ENCODE data around the gene ABR. TPM values are rescaled to one million over a fixed set of nuclear protein-coding genes. Genes with fewer than 3 reads are reported as not detected.

The ABR gene
- total and polyA plus RNA-seq, 3 donors from 2014 or later: 30.6 to 52.7 (median 42.1) TPM

GRCh38 chr17:1090465-1091189 lies 89.2 kb downstream of the ABR start:
- H3K9me3 ChIP-seq: no peaks in the 10 kb centered on the region
- no peaks in the 10 kb centered on the region for H3K27me3 ChIP-seq
- no peak for TF ChIP-seq POLR2A (IDR thresholded peaks at IDR 0.05)
- TF ChIP-seq CTCF (IDR thresholded peaks at IDR 0.05): no peak
- H3K4me3 ChIP-seq: no peak overlapping the region
- H3K36me3 ChIP-seq (ENCODE audit: low read depth, missing control alignments): no peaks in the 10 kb centered on the region
- WGBS, 2 donors: 70 to 71% methylated on average over 16 to 19 of the region's 19 CpGs
- peak overlapping the region in 1 of 2 donors; percentile 30 for H3K27ac ChIP-seq
- intact Hi-C loops (cut with DNase I; ENCODE audit: low total_unique reads): no loop called here
- no peak for DNase-seq
- peaks cover 6% of the 10 kb centered on the region for H3K4me1 ChIP-seq

GRCh38 chr17:1089915-1090314 lies 89.9 kb downstream of the ABR start:
- Histone ChIP-seq H3K9me3 (no peaks in the 10 kb centered on the region), H3K27ac (peak overlapping the region in 1 of 2 donors; percentile 30), H3K36me3 (ENCODE audit: low read depth, missing control alignments) (no peaks in the 10 kb centered on the region), H3K4me3 (no peak overlapping the region), H3K4me1 (peaks cover 6% of the 10 kb centered on the region), H3K27me3 (no peaks in the 10 kb centered on the region)
- intact Hi-C loops (cut with DNase I; ENCODE audit: low total_unique reads): no loop called here
- DNase-seq: peak; percentile 64
- 57 to 65% methylated on average over 13 of the region's 13 CpGs for WGBS, 2 donors
- no peak for TF ChIP-seq CTCF (IDR thresholded peaks at IDR 0.05)
- TF ChIP-seq POLR2A (IDR thresholded peaks at IDR 0.05): no peak

GRCh38 chr17:1087381-1088241 lies 92.2 kb downstream of the ABR start:
- no peak for TF ChIP-seq POLR2A (IDR thresholded peaks at IDR 0.05)
- no peak for TF ChIP-seq CTCF (IDR thresholded peaks at IDR 0.05)
- no peaks in the 10 kb centered on the region for H3K27me3 ChIP-seq
- H3K4me3 ChIP-seq: no peak overlapping the region
- intact Hi-C loops (cut with DNase I; ENCODE audit: low total_unique reads): no loop called here
- WGBS, 2 donors: 61 to 70% methylated on average over 26 to 35 of the region's 35 CpGs
- no peak overlapping the region for H3K27ac ChIP-seq
- peaks cover 6% of the 10 kb centered on the region for H3K4me1 ChIP-seq
- H3K36me3 ChIP-seq (ENCODE audit: low read depth, missing control alignments): no peaks in the 10 kb centered on the region
- DNase-seq: peak; percentile 39
- no peaks in the 10 kb centered on the region for H3K9me3 ChIP-seq

- intact Hi-C loops (cut with DNase I; ENCODE audit: low total_unique reads): no loop called here
- no peak for TF ChIP-seq POLR2A (IDR thresholded peaks at IDR 0.05)
- TF ChIP-seq CTCF (IDR thresholded peaks at IDR 0.05): no peak
- WGBS, 2 donors: 71 to 72% methylated on average over 18 to 19 of the region's 19 CpGs
- Histone ChIP-seq H3K4me1 (no peaks in the 10 kb centered on the region), H3K9me3 (no peaks in the 10 kb centered on the region), H3K27ac (no peak overlapping the region), H3K36me3 (ENCODE audit: low read depth, missing control alignments) (no peaks in the 10 kb centered on the region), H3K27me3 (no peaks in the 10 kb centered on the region), H3K4me3 (no peak overlapping the region)
- no peak for DNase-seq
Measured at GRCh38 chr17:1083451-1084187, 96.2 kb downstream of the ABR start.
